IMR-90 (cell line): Measurements from ENCODE around the gene NFAT5. TPM values are rescaled to one million over a fixed set of nuclear protein-coding genes. Genes with fewer than 3 reads are reported as not detected.

Experiments
- ATAC-seq: fragments of 200-7000 bp; cut with Tn5 transposase; 2 replicates; pipeline ENCODE4 v1.9.1; 2020; ENCODE audit warnings: low read depth, mild to moderate bottlenecking, moderate library complexity
- BruUV-seq: library from RNA; stranded (reverse); fragments of 400-500 nt; replicated peaks from 2 replicates; lab custom pipeline; 2021; lab: Mats Ljungman, UMichigan
- CTCF ChIA-PET: fragments of 300-600 bp; formaldehyde crosslinking; extraction: SDS; loops from one replicate; lab custom pipeline; 2021; ENCODE audit warnings: antibody characterized with exemption; lab: Yijun Ruan, JAX
- POLR2A ChIA-PET: fragments of 300-600 bp; sonication (Branson Sonifier 250); formaldehyde crosslinking; loops from one replicate; lab custom pipeline; 2022; ENCODE audit warnings: antibody characterized with exemption; ENCODE audit not compliant: unreplicated experiment; lab: Charles Lee
- DNase-seq: peaks from one replicate; pipeline ENCODE4 v3.0.0; 2013
- H2AFZ ChIP-seq: replicated peaks from 2 replicates; pipeline ENCODE3; 2013; ENCODE audit warnings: low read length, mild to moderate bottlenecking; ENCODE audit not compliant: poor library complexity
- H2AK5ac ChIP-seq: 2 replicates; pipeline ENCODE4 v1.6.1; 2013; ENCODE audit warnings: low read depth, low read length, inconsistent platforms
- H2AK9ac ChIP-seq: replicated peaks from 2 replicates; pipeline ENCODE3; 2013; ENCODE audit warnings: mild to moderate bottlenecking, low read depth, low read length, moderate library complexity; ENCODE audit not compliant: poor library complexity
- H2BK120ac ChIP-seq: 2 replicates; pipeline ENCODE4 v1.6.1; 2013; ENCODE audit warnings: low read depth, low read length, inconsistent platforms
- H2BK15ac ChIP-seq: 3 replicates; pipeline ENCODE4 v1.6.1; 2013; ENCODE audit warnings: low read depth, low read length, inconsistent platforms
- H2BK20ac ChIP-seq: 2 replicates; pipeline ENCODE4 v1.6.1; 2013; ENCODE audit warnings: low read depth, mild to moderate bottlenecking, inconsistent platforms, low read length, moderate library complexity
- H2BK5ac ChIP-seq: 2 replicates; pipeline ENCODE4 v1.6.1; 2013; ENCODE audit warnings: mild to moderate bottlenecking, low read depth, low read length, inconsistent platforms; ENCODE audit not compliant: poor library complexity, severe bottlenecking
- H3K14ac ChIP-seq: replicated peaks from 2 replicates; pipeline ENCODE4 v1.6.1; 2013; ENCODE audit warnings: low read depth, low read length, inconsistent platforms
- H3K18ac ChIP-seq: 2 replicates; pipeline ENCODE4 v1.6.1; 2013; ENCODE audit warnings: low read depth, low read length, control low read depth
- H3K23ac ChIP-seq: 2 replicates; pipeline ENCODE4 v1.6.1; 2013; ENCODE audit warnings: low read depth, low read length, inconsistent platforms
- H3K27ac ChIP-seq: 2 replicates; pipeline ENCODE4 v1.5.1; 2013; ENCODE audit warnings: mild to moderate bottlenecking, control low read depth, low read length; ENCODE audit not compliant: insufficient read depth
- H3K27me3 ChIP-seq: 2 replicates; pipeline ENCODE4 v1.6.1; 2013; ENCODE audit warnings: low read length; ENCODE audit not compliant: control insufficient read depth, insufficient read depth
- H3K36me3 ChIP-seq: 2 replicates; pipeline ENCODE4 v1.6.1; 2013; ENCODE audit warnings: low read length, mixed read lengths; ENCODE audit not compliant: control insufficient read depth, insufficient read depth
- H3K4ac ChIP-seq: 2 replicates; pipeline ENCODE4 v1.6.1; 2013; ENCODE audit warnings: low read depth, low read length, inconsistent platforms
- H3K4me1 ChIP-seq: 2 replicates; pipeline ENCODE4 v1.6.1; 2013; ENCODE audit warnings: low read length, mixed read lengths; ENCODE audit not compliant: control insufficient read depth, insufficient read depth
- H3K4me2 ChIP-seq: 2 replicates; pipeline ENCODE4 v1.6.1; 2013; ENCODE audit warnings: low read depth, mild to moderate bottlenecking, control low read depth, low read length, moderate library complexity
- H3K4me3 ChIP-seq: 2 replicates; pipeline ENCODE4 v1.5.1; 2013; ENCODE audit warnings: low read depth, mild to moderate bottlenecking, control low read depth, low read length, moderate library complexity; ENCODE audit not compliant: insufficient read depth
- H3K56ac ChIP-seq: 2 replicates; pipeline ENCODE4 v1.6.1; 2013; ENCODE audit warnings: low read length, inconsistent platforms; ENCODE audit not compliant: insufficient read depth; ENCODE audit errors: extremely low read depth
- H3K79me1 ChIP-seq, 2 experiments: 2 replicates each; pipeline ENCODE4 v1.6.1; 2013; ENCODE audit warnings: low read length in 2 of 2, inconsistent platforms in 1 of 2, low read depth in 1 of 2
- H3K9ac ChIP-seq: 2 replicates; pipeline ENCODE4 v1.6.1; 2013; ENCODE audit warnings: low read depth, low read length, control low read depth
- H3K9me1 ChIP-seq: 2 replicates; pipeline ENCODE4 v1.6.1; 2013; ENCODE audit warnings: low read length, inconsistent platforms; ENCODE audit not compliant: insufficient read depth
- H3K9me3 ChIP-seq: 2 replicates; pipeline ENCODE4 v1.6.1; 2013; ENCODE audit warnings: low read length; ENCODE audit not compliant: control insufficient read depth, insufficient read depth
- H4K20me1 ChIP-seq: 2 replicates; pipeline ENCODE4 v1.6.1; 2013; ENCODE audit warnings: low read length, inconsistent platforms; ENCODE audit not compliant: insufficient read depth
- H4K5ac ChIP-seq: 2 replicates; pipeline ENCODE4 v1.6.1; 2013; ENCODE audit warnings: mild to moderate bottlenecking, low read depth, low read length, control low read depth
- H4K8ac ChIP-seq, 2 experiments: 2 replicates each; pipeline ENCODE4 v1.6.1; 2013; ENCODE audit warnings: low read depth in 2 of 2, low read length in 2 of 2, control low read depth in 1 of 2, inconsistent platforms in 1 of 2
- H4K91ac ChIP-seq: 2 replicates; pipeline ENCODE4 v1.6.1; 2013; ENCODE audit warnings: low read depth, low read length, inconsistent platforms; ENCODE audit not compliant: insufficient read depth
- FOS ChIP-seq: fragments of 150-350 bp; IDR thresholded peaks from 2 replicates; pipeline ENCODE4 v1.6.1; 2016; ENCODE audit warnings: low read depth, low read length
- USF2 ChIP-seq: fragments of 150-350 bp; IDR thresholded peaks from 2 replicates; pipeline ENCODE4 v1.6.1; 2017; ENCODE audit warnings: mild to moderate bottlenecking, antibody characterized with exemption, low read length, low read depth
- WGBS, 2 experiments: methylation state at CpG; one replicate each; pipeline versions ENCODE4 v1.1.5 to v1.1.7; 2013; ENCODE audit warnings: missing lambda C conversion rate in 2 of 2; ENCODE audit not compliant: insufficient read length in 1 of 2; ENCODE audit errors: extremely low coverage in 2 of 2; 5-methylcytosine and 5-hydroxymethylcytosine counted together
- dilution Hi-C: fragments of 300-500 bp; cut with HindIII; formaldehyde crosslinking; loops from one replicate; pipeline ENCODE4 v1.14.3; 2018; ENCODE audit warnings: low sequenced_read_pairs; ENCODE audit not compliant: unreplicated experiment
- in situ Hi-C: fragments of 300-500 bp; cut with MboI; formaldehyde crosslinking; loops from 3 replicates; pipeline ENCODE4 v1.14.3; 2019; ENCODE audit warnings: low sequenced_read_pairs, inconsistent platforms, mixed read lengths
- intact Hi-C: fragments of 100-400 bp; cut with micrococcal nuclease; formaldehyde crosslinking; loops from 2 replicates; pipeline ENCODE4 v1.10.0; 2022
- polyA plus RNA-seq, 3 experiments: library from polyadenylated mRNA; depleted of rRNA; stranded (reverse); fragments of >200 nt; gene quantifications; 2 replicates each; pipeline ENCODE4 v1.2.3, GENCODE V29; 2012; ENCODE audit warnings: low replicate concordance in 1 of 3
- total RNA-seq: library from RNA; depleted of rRNA; stranded (reverse); fragments of >200 nt; gene quantifications from 2 replicates; pipeline ENCODE4 v1.2.3, GENCODE V29; 2012

The NFAT5 gene
- total and polyA plus RNA-seq, 2 of the 4 experiments (the other 2 are of a cell fraction): 10.9 to 20.1 TPM

GRCh38 chr16:69564845-69565670 lies 708 bp upstream of the NFAT5 start:
- H2AK9ac ChIP-seq: peak overlapping the region; percentile 97
- H3K4ac ChIP-seq: peak overlapping the region; percentile 91
- peak overlapping the region; percentile 86 for H3K4me3 ChIP-seq
- dilution Hi-C loops (no loop called here), intact Hi-C loops (loop anchor here (1.0 to 5.0 kb wide), 4 partner anchors 33 to 169 kb away; no protein-coding TSS in a partner anchor), in situ Hi-C loops (no loop called here)
- H3K14ac ChIP-seq: peak overlapping the region; percentile 83
- H4K5ac ChIP-seq: peak overlapping the region; percentile 81
- H3K9ac ChIP-seq: peak overlapping the region; percentile 96
- peak overlapping the region; percentile 94 for H2BK5ac ChIP-seq
- peak overlapping the region; percentile 92 for H2AFZ ChIP-seq
- peaks cover 3% of the 10 kb centered on the region; the same call in 1 of the 2 replicates for H3K36me3 ChIP-seq
- DNase-seq (no peak), ATAC-seq (no peak)
- H2AK5ac ChIP-seq: peak overlapping the region; percentile 68
- H4K20me1 ChIP-seq: peaks cover 27% of the 10 kb centered on the region; the same call in 1 of the 2 replicates
- H3K79me1 ChIP-seq: peaks cover 0 to 34% of the 10 kb centered on the region in 2 experiments; a peak in 2 of 4 replicates
- peak overlapping the region; percentile 69 for H3K18ac ChIP-seq
- TF ChIP-seq USF2 (0 out of 2 replicates have a peak, but pooled peaks have one; percentile 28), FOS (no peak)
- H2BK15ac ChIP-seq: peak overlapping the region; percentile 89; the same call in 2 of the 3 replicates
- H4K91ac ChIP-seq: peak overlapping the region; percentile 80
- BruUV-seq: no TSS peak
- ChIA-PET CTCF (no interaction called here), POLR2A (interaction anchor here (0.6 kb wide), 1 partner anchor 88 kb away, joined by 3 read pairs; no protein-coding TSS in a partner anchor)
- peak overlapping the region; percentile 89 to 94 for H4K8ac ChIP-seq
- no peaks in the 10 kb centered on the region for H3K9me3 ChIP-seq
- H3K56ac ChIP-seq: peak overlapping the region; percentile 86
- peak overlapping the region; percentile 96 for H3K4me2 ChIP-seq
- no peaks in the 10 kb centered on the region for H3K27me3 ChIP-seq
- peak overlapping the region; percentile 92 for H3K23ac ChIP-seq
- H3K4me1 ChIP-seq: peaks cover 7% of the 10 kb centered on the region
- no CpG with 5 or more reads among the region's 31 CpGs for WGBS, 2 experiments
- H2BK120ac ChIP-seq: peak overlapping the region; percentile 74
- H2BK20ac ChIP-seq: peak overlapping the region; percentile 34; the same call in 1 of the 2 replicates
- no peaks in the 10 kb centered on the region for H3K9me1 ChIP-seq
- peak overlapping the region; percentile 91 for H3K27ac ChIP-seq
